HG03175 (cell line): ENCODE results near the gene GDAP2.

Experiments
- ATAC-seq: cut with Tn5 transposase; IDR thresholded peaks from one replicate; pipeline ENCODE4 v1.9.1; 2021; ENCODE audit warnings: mild to moderate bottlenecking, moderate library complexity; ENCODE audit not compliant: unreplicated experiment

The GDAP2 gene

DNA sequence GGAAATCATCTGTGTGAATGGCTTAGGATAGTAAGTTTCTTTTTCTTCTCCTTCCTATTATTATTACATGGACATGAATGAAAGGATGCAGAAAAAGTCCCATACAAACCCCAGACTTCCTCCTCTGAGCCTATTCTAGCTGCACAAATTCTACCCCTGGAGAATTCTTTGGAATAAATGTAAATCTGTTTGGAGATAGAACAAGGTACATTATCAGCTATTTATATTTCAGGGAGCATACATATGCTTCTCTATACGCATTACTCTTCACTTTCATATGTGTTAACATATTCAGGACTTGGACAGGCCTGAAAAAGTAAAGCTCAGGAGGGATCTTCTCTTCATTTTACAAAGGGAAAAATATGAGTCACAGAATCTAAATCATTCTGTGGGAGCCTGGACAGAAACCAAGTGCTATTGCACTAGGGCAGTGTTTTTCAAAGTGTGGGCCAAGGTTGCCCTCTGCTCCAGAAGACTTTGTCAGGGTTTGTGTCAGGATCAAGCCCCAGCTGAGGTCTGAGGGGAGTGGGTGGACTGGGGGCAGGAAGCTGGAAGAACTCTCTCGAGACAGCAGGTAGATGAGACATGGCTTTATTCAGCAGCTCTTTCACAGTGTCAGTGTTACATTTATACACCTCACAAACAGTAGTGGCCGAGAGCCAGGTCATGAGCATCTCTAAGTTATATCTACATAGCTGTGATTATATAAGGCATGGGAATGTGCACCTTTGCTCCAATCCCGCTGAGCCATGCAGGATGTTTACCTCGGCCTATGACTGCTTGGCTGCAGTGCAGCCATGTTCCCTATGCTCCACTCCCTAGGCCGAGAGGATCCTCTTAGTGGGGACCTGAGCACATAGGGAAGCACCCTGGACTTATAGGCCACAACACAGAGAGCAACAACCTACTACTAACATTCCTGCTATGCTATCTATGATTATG lies 114.3 kb downstream of the GDAP2 start:
- no peak for ATAC-seq
